Fibroblast of pulmonary artery (primary cell): Measurements from ENCODE around the gene ATF7.

ENCODE experiments used
- DNase-seq: peaks from one replicate; pipeline ENCODE4 v3.0.0-alpha.2; 2010; ENCODE audit warnings: low read depth
- H3K4me3 ChIP-seq: replicated peaks from 2 replicates; pipeline ENCODE4 v1.5.1; 2011; ENCODE audit warnings: low read depth, mild to moderate bottlenecking, control low read depth, low read length, moderate library complexity
- CTCF ChIP-seq: IDR thresholded peaks from 2 replicates; pipeline ENCODE4 v1.5.1; 2011; ENCODE audit warnings: mild to moderate bottlenecking, control low read depth, low read length, inconsistent platforms; ENCODE audit errors: missing control alignments

Gene ATF7

GRCh38 chr12:53604581-53604980 is 21.6 kb downstream of the ATF7 start:
- TF ChIP-seq CTCF = no peak

GRCh38 chr12:53603804-53604203 is 22.4 kb downstream of the ATF7 start:
- H3K4me3 ChIP-seq = no peak overlapping the region
- no peak for TF ChIP-seq CTCF
- no peak for DNase-seq

More at GRCh38 chr12:53604581-53604980, 21.6 kb downstream of the ATF7 start:
- H3K4me3 ChIP-seq = no peak overlapping the region
- no peak for DNase-seq

GRCh38 chr12:53603196-53603595 is 23.0 kb downstream of the ATF7 start:
- TF ChIP-seq CTCF = no peak
- DNase-seq = no peak
- no peak overlapping the region for H3K4me3 ChIP-seq

- no peak for TF ChIP-seq CTCF
- DNase-seq = no peak
- H3K4me3 ChIP-seq = no peak overlapping the region
These were observed 23.9 kb downstream of the ATF7 start for GRCh38 chr12:53602176-53602864.

GRCh38 chr12:53601296-53601847 is 24.8 kb downstream of the ATF7 start:
- no peak for DNase-seq
- no peak overlapping the region for H3K4me3 ChIP-seq
- TF ChIP-seq CTCF = no peak

GRCh38 chr12:53600490-53601295 is 25.5 kb downstream of the ATF7 start:
- no peak for TF ChIP-seq CTCF
- no peak overlapping the region for H3K4me3 ChIP-seq
- DNase-seq = no peak
